BE2C (cell line): ENCODE results near the gene CAMTA1.

Experiments
- DNase-seq: peaks from one replicate; pipeline ENCODE4 v3.0.0-alpha.2; 2020
- H3K27me3 ChIP-seq: fragments of 250-450 bp; sonication (Bioruptor Pico); 2 replicates; pipeline ENCODE4 v1.5.1; 2020; ENCODE audit warnings: mild to moderate bottlenecking
- H3K36me3 ChIP-seq: fragments of 250-450 bp; sonication (Bioruptor Pico); 2 replicates; pipeline ENCODE4 v1.5.1; 2020; ENCODE audit warnings: mild to moderate bottlenecking
- H3K4me1 ChIP-seq: fragments of 250-450 bp; sonication (Bioruptor Pico); 2 replicates; pipeline ENCODE4 v1.5.1; 2020
- H3K4me3 ChIP-seq: 2 replicates; pipeline ENCODE4 v1.5.1; 2011; ENCODE audit warnings: low read depth, low read length
- H3K9me3 ChIP-seq: fragments of 250-450 bp; sonication (Bioruptor Pico); 2 replicates; pipeline ENCODE4 v1.5.1; 2020
- TF ChIP-seq, protein P1 (sequence below): IDR thresholded peaks from 2 replicates; pipeline ENCODE4 v1.5.1; 2012; ENCODE audit warnings: mild to moderate bottlenecking, low read depth, low read length

Gene CAMTA1

DNA sequence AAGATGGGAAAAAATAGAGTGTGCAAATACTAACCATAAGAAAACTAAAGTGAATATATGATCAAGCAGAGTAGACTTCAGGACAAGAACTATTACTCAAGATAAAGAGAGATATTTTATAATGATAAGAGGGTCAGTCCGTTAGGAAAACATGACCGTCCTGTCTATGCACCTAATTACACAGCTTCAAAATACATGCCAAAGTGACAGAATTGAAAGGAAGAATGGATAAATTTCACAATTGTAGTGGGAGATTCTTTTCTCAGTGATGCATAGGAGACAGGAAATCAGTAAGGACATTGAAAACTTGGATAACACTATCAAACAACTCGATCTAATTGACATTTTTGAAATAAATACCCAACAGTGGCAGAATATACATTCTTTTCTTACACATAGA, 489.0 kb downstream of the CAMTA1 start:
- no peaks in the 10 kb centered on the region for H3K36me3 ChIP-seq
- TF ChIP-seq, protein P1, sequence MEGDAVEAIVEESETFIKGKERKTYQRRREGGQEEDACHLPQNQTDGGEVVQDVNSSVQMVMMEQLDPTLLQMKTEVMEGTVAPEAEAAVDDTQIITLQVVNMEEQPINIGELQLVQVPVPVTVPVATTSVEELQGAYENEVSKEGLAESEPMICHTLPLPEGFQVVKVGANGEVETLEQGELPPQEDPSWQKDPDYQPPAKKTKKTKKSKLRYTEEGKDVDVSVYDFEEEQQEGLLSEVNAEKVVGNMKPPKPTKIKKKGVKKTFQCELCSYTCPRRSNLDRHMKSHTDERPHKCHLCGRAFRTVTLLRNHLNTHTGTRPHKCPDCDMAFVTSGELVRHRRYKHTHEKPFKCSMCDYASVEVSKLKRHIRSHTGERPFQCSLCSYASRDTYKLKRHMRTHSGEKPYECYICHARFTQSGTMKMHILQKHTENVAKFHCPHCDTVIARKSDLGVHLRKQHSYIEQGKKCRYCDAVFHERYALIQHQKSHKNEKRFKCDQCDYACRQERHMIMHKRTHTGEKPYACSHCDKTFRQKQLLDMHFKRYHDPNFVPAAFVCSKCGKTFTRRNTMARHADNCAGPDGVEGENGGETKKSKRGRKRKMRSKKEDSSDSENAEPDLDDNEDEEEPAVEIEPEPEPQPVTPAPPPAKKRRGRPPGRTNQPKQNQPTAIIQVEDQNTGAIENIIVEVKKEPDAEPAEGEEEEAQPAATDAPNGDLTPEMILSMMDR, result no peak
- no peaks in the 10 kb centered on the region for H3K9me3 ChIP-seq
- H3K27me3 ChIP-seq, result no peaks in the 10 kb centered on the region
- no peak overlapping the region for H3K4me3 ChIP-seq
- no peak for DNase-seq
- no peaks in the 10 kb centered on the region for H3K4me1 ChIP-seq

DNA sequence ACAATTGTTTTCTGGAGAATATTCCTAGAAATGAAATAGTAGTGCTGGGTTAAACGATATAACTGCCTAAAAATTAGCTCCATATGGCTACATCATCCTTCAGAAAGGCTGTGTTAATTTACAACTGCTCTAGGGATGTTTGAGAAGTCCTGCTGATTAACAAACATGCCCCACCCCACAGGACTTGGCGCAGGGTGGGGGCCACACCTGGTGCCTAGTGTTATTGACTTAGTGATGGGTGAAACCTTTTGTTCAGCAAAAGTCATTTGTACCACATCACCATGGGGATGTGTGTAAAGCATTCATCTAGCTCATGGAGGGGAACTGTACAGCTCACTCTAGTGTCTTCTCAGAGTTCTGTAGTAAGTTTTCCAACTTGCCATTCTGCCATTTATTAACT, 492.8 kb downstream of the CAMTA1 start:
- H3K4me3 ChIP-seq, result no peak overlapping the region
- no peaks in the 10 kb centered on the region for H3K36me3 ChIP-seq
- no peaks in the 10 kb centered on the region for H3K27me3 ChIP-seq
- no peaks in the 10 kb centered on the region for H3K4me1 ChIP-seq
- DNase-seq, result no peak
- TF ChIP-seq, protein P1, result no peak
- H3K9me3 ChIP-seq, result no peaks in the 10 kb centered on the region

DNA sequence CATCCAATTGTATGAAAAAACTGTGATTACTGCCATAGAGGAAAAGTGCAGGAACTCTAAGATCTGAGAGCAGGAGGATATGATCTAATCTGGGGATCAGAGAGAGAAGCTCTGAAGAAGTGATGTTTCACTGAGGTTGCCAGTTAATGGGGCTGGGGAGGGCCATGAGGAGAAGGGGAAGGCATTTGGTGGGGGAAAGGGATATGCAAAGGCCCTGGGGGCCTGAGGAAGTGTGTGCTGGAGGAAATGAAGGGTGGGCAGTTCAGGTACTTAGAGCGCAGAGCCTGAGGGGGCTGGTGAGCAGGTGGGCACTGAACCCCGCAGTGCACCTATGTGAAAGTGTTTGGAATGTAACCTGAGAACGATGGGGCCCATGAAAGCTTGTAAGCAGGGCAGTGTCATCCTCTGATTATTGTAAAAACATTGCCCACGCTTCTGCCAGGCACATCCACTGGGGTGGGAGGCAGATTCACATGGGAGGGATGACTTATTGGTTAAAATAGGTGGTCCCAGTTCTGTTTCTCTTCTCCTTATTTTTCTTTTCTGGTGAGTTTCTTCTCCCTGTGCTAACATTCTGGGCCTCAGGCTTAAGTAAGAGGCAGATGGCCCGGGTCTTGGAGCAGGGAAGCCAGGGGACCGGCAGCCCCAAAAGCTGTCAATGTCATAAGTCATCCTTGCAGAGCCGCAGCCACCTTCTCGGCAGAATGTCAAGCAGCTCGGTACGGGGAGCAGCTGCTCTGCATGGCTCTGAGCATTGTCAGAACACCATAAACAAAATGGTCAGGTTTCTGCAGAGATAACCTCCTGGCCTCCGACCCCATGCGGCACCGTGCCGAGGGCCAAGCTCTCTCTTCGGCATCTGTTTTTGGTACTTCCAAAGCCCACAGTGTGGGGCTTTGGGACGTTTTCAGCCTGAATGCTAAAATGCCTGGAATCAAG, 493.8 kb downstream of the CAMTA1 start:
- no peak for DNase-seq
- H3K4me3 ChIP-seq, result no peak overlapping the region
- H3K4me1 ChIP-seq, result no peaks in the 10 kb centered on the region
- no peaks in the 10 kb centered on the region for H3K9me3 ChIP-seq
- H3K36me3 ChIP-seq, result no peaks in the 10 kb centered on the region
- H3K27me3 ChIP-seq, result no peaks in the 10 kb centered on the region
- TF ChIP-seq, protein P1, result no peak

DNA sequence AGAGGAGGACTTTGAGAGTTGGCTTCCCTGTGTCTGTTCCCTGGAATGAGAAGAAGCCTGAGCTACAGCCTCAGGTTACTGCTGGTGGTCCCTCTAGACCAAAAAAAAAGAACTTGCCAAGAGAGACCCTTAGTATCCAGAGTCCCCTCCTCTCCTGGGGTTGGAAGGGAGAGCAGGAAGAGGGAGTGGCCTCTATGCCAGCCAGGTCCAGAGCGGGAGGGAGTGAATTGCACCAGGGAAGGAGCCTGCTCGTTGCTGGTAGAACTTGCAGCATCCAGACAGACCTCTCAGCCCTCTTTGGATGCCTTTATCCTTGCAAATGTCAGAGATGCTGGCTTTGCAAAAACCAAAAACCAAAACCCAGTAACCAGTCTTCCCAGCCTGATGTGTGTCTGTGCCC, 494.5 kb downstream of the CAMTA1 start:
- TF ChIP-seq, protein P1, result no peak
- DNase-seq, result no peak
- Histone ChIP-seq H3K4me1 (no peaks in the 10 kb centered on the region), H3K4me3 (no peak overlapping the region), H3K27me3 (no peaks in the 10 kb centered on the region), H3K36me3 (no peaks in the 10 kb centered on the region), H3K9me3 (no peaks in the 10 kb centered on the region)

DNA sequence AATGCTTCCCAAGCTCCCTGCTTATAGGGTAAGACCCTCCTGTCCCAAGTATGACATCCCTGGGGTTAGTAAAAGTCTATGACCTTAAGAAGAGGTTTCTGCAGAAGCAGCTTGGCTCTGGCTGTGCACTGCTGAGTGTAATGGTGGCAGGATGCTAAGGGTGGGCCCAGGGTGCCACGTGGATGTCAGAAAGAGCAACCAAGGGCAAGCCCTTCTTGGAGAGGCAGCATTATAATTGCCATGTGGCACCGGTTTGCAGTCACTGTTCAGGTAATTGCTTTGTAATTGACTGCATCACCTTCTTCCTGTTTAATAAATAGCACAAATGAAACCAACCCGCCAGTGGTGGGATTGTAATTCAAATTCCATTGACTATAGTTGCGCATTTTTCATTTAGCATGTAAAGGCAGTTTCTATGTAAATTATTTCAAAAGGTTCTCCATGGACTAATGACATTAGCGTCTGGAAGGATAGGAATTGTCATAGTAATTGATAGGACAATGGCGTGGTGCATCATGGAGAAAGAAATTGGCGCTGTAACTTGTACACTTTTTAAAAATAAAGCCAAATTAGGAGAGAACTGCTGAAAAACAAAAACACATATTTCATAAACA, 495.2 kb downstream of the CAMTA1 start:
- H3K4me3 ChIP-seq, result no peak overlapping the region
- H3K36me3 ChIP-seq, result no peaks in the 10 kb centered on the region
- H3K9me3 ChIP-seq, result no peaks in the 10 kb centered on the region
- no peaks in the 10 kb centered on the region for H3K4me1 ChIP-seq
- TF ChIP-seq, protein P1, result no peak
- no peaks in the 10 kb centered on the region for H3K27me3 ChIP-seq
- DNase-seq, result no peak

DNA sequence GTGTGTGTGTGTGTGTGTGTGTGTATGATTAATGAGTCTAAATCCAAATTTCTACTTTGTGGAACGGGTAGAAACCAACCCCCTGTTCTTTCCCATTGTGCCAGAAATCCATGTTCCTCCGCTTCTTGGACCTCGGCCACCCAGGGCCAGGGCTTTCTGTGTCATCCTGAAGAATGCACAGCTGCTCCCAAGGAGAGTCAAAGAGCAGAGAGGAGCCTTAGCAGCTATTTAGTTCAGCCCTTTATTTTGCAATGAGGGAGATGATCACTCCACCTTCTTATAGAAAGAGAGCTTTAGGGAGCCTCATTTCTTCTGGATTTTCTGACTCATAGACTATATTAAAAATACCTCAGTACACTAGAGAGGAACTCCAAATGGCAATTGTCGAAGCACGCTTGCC, 496.6 kb downstream of the CAMTA1 start:
- H3K4me1 ChIP-seq, result no peaks in the 10 kb centered on the region
- H3K36me3 ChIP-seq, result no peaks in the 10 kb centered on the region
- DNase-seq, result no peak
- no peaks in the 10 kb centered on the region for H3K27me3 ChIP-seq
- no peak overlapping the region for H3K4me3 ChIP-seq
- TF ChIP-seq, protein P1, result no peak
- no peaks in the 10 kb centered on the region for H3K9me3 ChIP-seq
